Neural cell (in vitro differentiated cells): Measurements from ENCODE around the gene PPM1A. TPM values are rescaled to one million over a fixed set of nuclear protein-coding genes. Genes with fewer than 3 reads are reported as not detected.

ENCODE experiments used
- H2AFZ ChIP-seq: fragments of 200-600, 300-800 bp; sonication (generic), shearing (Covaris generic); 2 replicates; pipeline ENCODE4 v1.6.0; 2014; ENCODE audit warnings: low read depth, mild to moderate bottlenecking, antibody characterized with exemption, low read length, moderate library complexity
- H3F3A ChIP-seq: fragments of 200-600 bp; shearing (Covaris generic); 2 replicates; pipeline ENCODE4 v1.6.1; 2016; ENCODE audit warnings: mild to moderate bottlenecking, moderate library complexity, mixed read lengths, antibody characterized with exemption, low read length; ENCODE audit not compliant: insufficient read depth, poor library complexity, severe bottlenecking
- H3K27ac ChIP-seq: fragments of 200-600, 300-800 bp; sonication (generic), shearing (Covaris generic); 2 replicates; pipeline ENCODE4 v1.5.1; 2014; ENCODE audit warnings: mild to moderate bottlenecking, low read length, moderate library complexity
- H3K27me3 ChIP-seq: fragments of 300-800, 200-600 bp; sonication (generic), shearing (Covaris generic); 2 replicates; pipeline ENCODE4 v1.6.0; 2014; ENCODE audit warnings: mild to moderate bottlenecking, low read depth, low read length, moderate library complexity; ENCODE audit not compliant: insufficient read depth
- H3K36me3 ChIP-seq: fragments of 300-800, 200-600 bp; sonication (generic), shearing (Covaris generic); 2 replicates; pipeline ENCODE4 v1.5.1; 2014; ENCODE audit warnings: mild to moderate bottlenecking, antibody characterized with exemption, low read length, moderate library complexity; ENCODE audit not compliant: insufficient read depth
- H3K4me2 ChIP-seq: fragments of 300-800, 200-600 bp; sonication (generic), shearing (Covaris generic); 2 replicates; pipeline ENCODE4 v1.6.0; 2014; ENCODE audit warnings: mild to moderate bottlenecking, low read length
- H3K4me3 ChIP-seq: fragments of 300-800, 200-600 bp; sonication (generic), shearing (Covaris generic); 2 replicates; pipeline ENCODE4 v1.5.1; 2014; ENCODE audit warnings: mild to moderate bottlenecking, low read length, moderate library complexity
- H3K79me2 ChIP-seq: fragments of 200-600 bp; shearing (Covaris generic); replicated peaks from 2 replicates; pipeline ENCODE4 v1.6.0; 2014; ENCODE audit warnings: mild to moderate bottlenecking, low read length, moderate library complexity; ENCODE audit not compliant: insufficient read depth
- H3K9ac ChIP-seq: fragments of 300-800, 200-600 bp; sonication (generic), shearing (Covaris generic); 2 replicates; pipeline ENCODE4 v1.6.1; 2016; ENCODE audit warnings: mild to moderate bottlenecking, low read length, mixed read lengths
- H3K9me2 ChIP-seq: fragments of 200-600 bp; shearing (Covaris generic); 2 replicates; pipeline ENCODE4 v1.6.1; 2016; ENCODE audit warnings: mild to moderate bottlenecking, low read length, mixed read lengths; ENCODE audit not compliant: insufficient read depth
- H3K9me3 ChIP-seq: fragments of 200-600, 300-800 bp; sonication (generic), shearing (Covaris generic); 2 replicates; pipeline ENCODE4 v1.6.1; 2016; ENCODE audit warnings: mild to moderate bottlenecking, mixed run types, low read length, moderate library complexity, mixed read lengths
- H4K20me1 ChIP-seq: fragments of 200-600 bp; shearing (Covaris generic); 2 replicates; pipeline ENCODE4 v1.6.1; 2016; ENCODE audit warnings: mild to moderate bottlenecking, mixed run types; ENCODE audit not compliant: insufficient read depth
- CTCF ChIP-seq: fragments of 450-650 bp; IDR thresholded peaks from 2 replicates; pipeline ENCODE4 v1.5.1; 2014; ENCODE audit warnings: antibody characterized with exemption, mild to moderate bottlenecking, moderate library complexity; ENCODE audit not compliant: poor library complexity, severe bottlenecking
- EP300 ChIP-seq: fragments of 450-650 bp; conservative IDR thresholded peaks from 2 replicates; pipeline ENCODE4 v1.6.1; 2014; ENCODE audit warnings: antibody characterized with exemption, mild to moderate bottlenecking, moderate library complexity; ENCODE audit not compliant: poor library complexity, severe bottlenecking
- EZH2 ChIP-seq: fragments of 200-600, 300-800 bp; shearing (Covaris generic), sonication (generic); IDR thresholded peaks from 2 replicates; pipeline ENCODE4 v1.6.1; 2014; ENCODE audit warnings: antibody characterized with exemption, low read length, borderline replicate concordance, mild to moderate bottlenecking; ENCODE audit not compliant: insufficient read depth, poor library complexity, severe bottlenecking
- MXI1 ChIP-seq: fragments of 450-650 bp; conservative IDR thresholded peaks from 2 replicates; pipeline ENCODE4 v1.6.1; 2014; ENCODE audit warnings: antibody characterized with exemption, mild to moderate bottlenecking; ENCODE audit not compliant: poor library complexity, severe bottlenecking
- POLR2AphosphoS5 ChIP-seq: IDR thresholded peaks from 2 replicates; pipeline ENCODE4 v1.6.1; 2012
- RAD21 ChIP-seq: fragments of 450-650 bp; conservative IDR thresholded peaks from 2 replicates; pipeline ENCODE4 v1.6.1; 2014; ENCODE audit warnings: antibody characterized with exemption, mild to moderate bottlenecking, moderate library complexity
- REST ChIP-seq: IDR thresholded peaks from 2 replicates; pipeline ENCODE4 v1.6.1; 2012; ENCODE audit warnings: borderline replicate concordance
- SMC3 ChIP-seq: fragments of 450-650 bp; conservative IDR thresholded peaks from 2 replicates; pipeline ENCODE4 v1.6.1; 2014; ENCODE audit warnings: antibody characterized with exemption, mild to moderate bottlenecking, moderate library complexity; ENCODE audit not compliant: poor library complexity
- TAF1 ChIP-seq: IDR thresholded peaks from 2 replicates; pipeline ENCODE4 v1.6.1; 2012; ENCODE audit warnings: low read depth
- polyA plus RNA-seq: library from polyadenylated mRNA; depleted of rRNA; stranded (reverse); fragments of >200 nt; gene quantifications from 2 replicates; pipeline ENCODE4 v1.2.3, GENCODE V29; 2014

PPM1A gene
- polyA plus RNA-seq, 1 donor from 2014 or later, result 52.1 TPM

GRCh38 chr14:60206249-60206670, 42.8 kb upstream of the PPM1A start:
- Histone ChIP-seq H2AFZ (no peak overlapping the region), H3F3A (no peaks in the 10 kb centered on the region), H3K9ac (no peak overlapping the region), H3K9me2 (no peaks in the 10 kb centered on the region), H3K9me3 (no peaks in the 10 kb centered on the region), H3K79me2 (no peaks in the 10 kb centered on the region), H3K4me3 (no peak overlapping the region), H4K20me1 (no peaks in the 10 kb centered on the region), H3K4me2 (no peak overlapping the region), H3K27me3 (no peaks in the 10 kb centered on the region), H3K36me3 (no peaks in the 10 kb centered on the region), H3K27ac (no peak overlapping the region)
- TF ChIP-seq REST (no peak), EP300 (no peak), CTCF (no peak), RAD21 (no peak), POLR2AphosphoS5 (no peak)

GRCh38 chr14:60206837-60207533, 42.0 kb upstream of the PPM1A start:
- TF ChIP-seq POLR2AphosphoS5 (no peak), EZH2 (no peak), MXI1 (no peak), SMC3 (no peak), RAD21 (no peak), REST (no peak), TAF1 (no peak), EP300 (no peak), CTCF (no peak)
- Histone ChIP-seq H3K36me3 (no peaks in the 10 kb centered on the region), H4K20me1 (no peaks in the 10 kb centered on the region), H3K27me3 (no peaks in the 10 kb centered on the region), H3K9me2 (no peaks in the 10 kb centered on the region), H3K4me2 (no peak overlapping the region), H3K4me3 (no peak overlapping the region), H3K79me2 (no peaks in the 10 kb centered on the region), H3K27ac (no peak overlapping the region), H3K9ac (no peak overlapping the region), H3K9me3 (no peaks in the 10 kb centered on the region), H3F3A (no peaks in the 10 kb centered on the region), H2AFZ (no peak overlapping the region)
